ENCODE data around the gene AQP9.
"Not testable (repeated sequence)": the region's sequence is repeated elsewhere in the genome, so short reads cannot be mapped to it uniquely, and the experiment has no call there.

The AQP9 gene

DNA sequence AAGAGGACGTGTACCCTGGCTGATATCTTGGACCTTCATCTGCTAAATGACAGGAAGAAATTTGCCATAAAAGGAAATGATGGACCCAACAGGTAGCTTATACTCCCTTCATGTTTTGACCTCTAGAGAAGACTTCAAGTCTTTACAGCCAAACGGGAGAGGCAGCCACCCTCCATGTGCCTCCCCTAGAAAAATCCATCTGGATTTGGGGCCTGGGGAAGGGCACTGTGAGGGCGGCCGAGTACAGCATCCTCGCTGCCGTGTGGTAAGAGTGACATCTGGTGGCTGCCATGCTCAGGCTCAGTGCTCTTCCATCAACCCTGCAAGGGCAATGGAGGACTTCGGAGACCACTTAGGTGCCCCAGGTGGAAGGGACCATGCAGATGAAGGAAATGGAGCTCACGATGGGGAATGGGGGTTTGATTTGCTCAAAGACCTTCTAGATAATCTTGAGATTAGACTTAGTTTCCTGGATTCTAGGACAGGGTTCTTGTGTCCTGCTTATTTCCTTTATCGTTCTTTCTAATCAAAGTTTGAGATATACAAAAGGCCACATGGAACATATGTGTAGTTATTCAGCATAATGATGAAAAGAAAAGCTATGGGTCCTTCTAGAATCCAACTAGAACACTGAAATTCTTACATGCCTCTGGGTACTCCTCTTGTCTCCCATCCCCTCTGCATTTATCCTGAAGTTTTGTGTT, 44.4 kb downstream of the AQP9 start:
- peak; percentile 1 for DNase-seq

DNA sequence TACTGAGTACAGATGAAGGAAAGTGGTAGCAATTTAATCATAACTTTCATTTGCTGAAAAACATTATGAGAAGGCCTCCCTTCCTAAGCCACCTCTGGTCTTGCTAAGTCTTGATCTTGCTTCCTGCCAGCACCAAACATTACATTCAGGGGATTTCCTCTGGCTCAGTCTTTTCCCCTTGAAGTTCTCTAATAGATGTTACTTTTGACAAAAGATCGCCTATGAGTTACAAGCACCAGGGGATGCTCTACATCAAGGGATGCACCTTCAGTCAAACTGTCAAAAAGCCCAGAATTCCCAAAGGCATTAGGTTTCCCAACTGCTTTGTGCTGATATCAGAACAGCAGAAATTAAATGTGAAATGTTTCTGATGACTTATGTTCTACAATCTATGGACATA, 47.3 kb downstream of the AQP9 start:
- DNase-seq, result no peak

DNA sequence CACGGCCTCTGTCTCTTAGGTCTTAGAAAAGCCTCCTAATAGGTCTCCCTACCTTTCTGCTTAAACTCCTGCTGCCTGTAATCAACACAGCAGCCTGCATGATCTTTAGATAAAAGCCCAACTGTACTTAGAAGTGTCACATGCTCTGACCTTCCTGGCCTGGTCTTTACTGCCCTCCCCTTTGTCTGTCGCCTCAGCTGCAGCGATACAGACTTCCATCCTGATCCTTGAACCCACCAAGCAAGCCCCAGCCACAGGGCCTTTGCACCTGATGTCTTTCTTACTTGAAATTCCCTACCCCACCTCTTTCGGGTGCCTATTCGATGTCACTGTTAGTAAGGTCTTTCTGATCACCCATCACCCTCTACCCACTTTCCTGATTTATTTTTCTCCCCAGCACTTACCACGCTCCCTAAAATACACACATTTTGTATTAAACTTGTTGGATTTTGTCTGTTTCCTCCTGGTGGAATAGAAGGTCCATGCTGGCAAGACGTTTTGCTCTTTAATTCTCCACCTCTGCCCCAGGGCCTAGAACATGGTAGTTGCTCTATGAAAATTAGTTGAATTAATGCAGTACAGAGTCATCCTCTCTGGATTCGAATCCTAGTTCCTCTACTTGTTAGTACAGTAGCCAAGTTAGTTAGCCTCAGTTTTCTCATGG, 51.1 kb downstream of the AQP9 start:
- no peak for DNase-seq

- no peak for DNase-seq
Measured at GRCh38 chr15:58190419-58190818, 52.2 kb downstream of the AQP9 start.

- not testable (repeated sequence) for DNase-seq
Measured at GRCh38 chr15:58193636-58194035, 55.5 kb downstream of the AQP9 start.

GRCh38 chr15:58200739-58201138, 62.6 kb downstream of the AQP9 start:
- no peak for DNase-seq

GRCh38 chr15:58201516-58201915, 63.3 kb downstream of the AQP9 start:
- DNase-seq, result no peak

GRCh38 chr15:58203537-58203936, 65.4 kb downstream of the AQP9 start:
- DNase-seq, result no peak

DNA sequence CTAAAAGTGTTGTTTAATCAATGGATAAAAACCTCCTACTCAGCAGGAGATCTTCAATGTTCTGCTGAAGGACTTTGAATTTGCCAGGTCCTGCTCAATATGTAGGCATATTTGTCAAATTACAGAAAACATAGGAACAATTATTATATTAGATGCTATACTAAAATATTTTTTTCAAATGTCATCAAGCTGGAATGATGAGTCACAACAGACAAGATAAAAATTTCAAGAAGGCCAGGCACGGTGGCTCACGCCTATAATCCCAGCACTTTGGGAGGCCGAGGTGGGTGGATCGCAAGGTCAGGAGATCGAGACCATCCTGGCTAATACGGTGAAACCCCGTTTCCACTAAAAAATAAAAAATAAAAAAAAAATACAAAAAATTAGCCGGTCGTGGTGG, 68.0 kb downstream of the AQP9 start:
- no peak for DNase-seq

DNA sequence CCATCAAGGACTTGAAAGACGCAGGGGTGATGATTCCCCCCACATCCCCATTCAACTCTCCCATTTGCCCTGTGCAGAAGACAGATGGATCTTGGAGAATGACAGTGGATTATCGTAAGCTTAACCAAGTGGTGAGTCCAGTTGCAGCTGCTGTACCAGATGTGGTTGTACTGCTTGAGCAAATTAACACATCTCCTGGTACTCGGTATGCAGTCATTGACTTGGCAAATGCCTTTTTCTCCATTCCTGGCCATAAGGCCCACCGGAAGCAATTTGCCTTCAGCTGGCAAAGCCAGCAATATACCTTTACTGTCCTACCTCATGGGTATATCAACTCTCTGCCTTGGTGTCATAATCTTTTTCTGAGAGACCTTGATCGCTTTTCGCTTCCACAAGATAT, 70.0 kb downstream of the AQP9 start:
- not testable (repeated sequence) for DNase-seq

DNA sequence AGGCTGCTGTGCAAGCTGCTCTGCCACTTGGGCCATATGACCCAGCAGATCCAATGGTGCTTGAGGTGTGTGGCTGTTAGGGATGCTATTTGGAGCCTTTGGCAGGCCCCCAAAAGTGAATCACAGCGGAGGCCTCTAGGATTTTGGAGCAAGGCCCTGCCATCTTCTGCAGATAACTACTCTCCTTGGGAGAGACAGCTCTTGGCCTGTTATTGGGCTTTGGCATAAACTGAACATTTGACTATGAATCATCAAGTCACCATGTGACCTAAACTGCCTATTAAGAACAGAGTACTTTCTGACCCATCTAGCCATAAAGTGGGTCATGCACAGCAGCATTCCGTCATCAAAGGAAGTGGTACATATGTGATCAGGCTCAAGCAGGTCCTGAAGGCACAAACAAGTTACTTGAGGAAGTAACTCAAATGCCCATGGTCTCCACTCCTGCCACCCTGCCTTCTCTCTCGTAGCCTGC, 70.9 kb downstream of the AQP9 start:
- not testable (repeated sequence) for DNase-seq

- DNase-seq, result not testable (repeated sequence)
Measured at GRCh38 chr15:58210031-58210430, 71.8 kb downstream of the AQP9 start.

- DNase-seq, result no peak
Measured at GRCh38 chr15:58212909-58213526, 74.8 kb downstream of the AQP9 start.

DNA sequence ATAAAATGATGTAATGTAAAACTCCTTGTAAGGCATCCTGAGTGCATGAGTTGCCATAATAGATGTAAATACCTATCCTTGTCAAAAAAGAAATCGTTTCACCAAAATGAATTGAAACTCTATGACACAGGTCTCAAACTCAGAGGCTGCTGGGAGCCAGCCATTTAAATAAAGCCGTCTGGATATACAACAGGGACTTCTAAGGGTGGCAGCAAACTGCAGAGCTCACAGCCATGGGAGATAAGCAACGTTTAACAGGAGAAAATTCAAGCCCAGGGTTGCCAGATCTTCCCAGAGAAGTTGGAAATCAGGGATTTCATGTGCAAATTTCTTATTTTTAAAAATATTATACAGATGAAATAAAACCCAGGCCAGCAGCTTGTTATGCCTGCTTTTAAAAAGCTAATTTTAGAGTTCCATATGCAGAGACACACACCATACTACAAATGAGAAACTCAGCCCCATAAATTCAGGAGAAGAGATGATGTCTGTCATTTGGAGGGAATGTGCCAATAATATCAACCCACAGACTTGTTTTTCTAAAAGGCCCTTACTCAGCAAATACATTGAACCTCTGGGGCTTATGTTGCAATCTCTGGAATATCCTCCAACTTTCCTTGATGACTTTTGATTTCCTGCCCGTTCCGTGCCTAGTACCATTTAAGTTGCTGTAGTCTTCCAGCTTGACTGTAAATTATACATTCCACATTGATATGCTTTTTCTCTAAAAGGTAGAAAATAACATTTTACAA, 75.6 kb downstream of the AQP9 start:
- DNase-seq, result no peak

DNA sequence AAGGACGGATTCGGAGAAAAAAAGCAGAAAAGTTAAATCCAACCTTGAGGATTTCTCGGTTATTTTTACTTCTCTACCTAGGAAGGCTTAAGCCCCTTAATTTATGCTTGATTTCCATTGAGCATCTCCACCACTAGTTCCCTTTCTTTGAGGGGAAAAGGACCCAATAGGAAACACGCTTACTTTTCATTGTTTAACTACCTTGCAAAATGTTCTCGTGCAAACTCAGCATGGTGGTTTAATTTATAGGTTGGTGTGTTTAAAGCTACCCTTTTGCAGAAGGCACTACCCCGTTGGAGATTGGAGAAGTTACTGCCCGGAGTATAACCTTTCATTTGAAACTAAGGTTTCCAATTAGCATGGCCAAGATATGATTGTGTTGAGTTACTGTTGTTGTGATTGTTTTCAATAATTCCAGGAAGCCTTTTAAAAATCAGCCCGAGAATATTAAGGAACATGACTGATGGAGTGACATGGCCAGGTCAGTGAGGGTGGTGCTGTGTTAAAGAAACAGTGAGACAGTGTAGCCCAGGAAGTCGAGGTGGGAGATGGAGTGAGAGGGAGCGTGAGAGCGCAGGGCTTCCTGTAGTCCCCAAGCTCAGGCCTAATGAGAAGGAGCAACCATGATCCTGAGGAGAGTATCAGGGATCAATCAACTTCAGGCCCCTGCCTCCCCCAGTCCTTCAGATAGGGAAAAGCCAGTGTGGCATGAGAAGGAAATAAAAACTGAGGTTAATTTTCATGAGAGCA, 76.6 kb downstream of the AQP9 start:
- no peak for DNase-seq

DNA sequence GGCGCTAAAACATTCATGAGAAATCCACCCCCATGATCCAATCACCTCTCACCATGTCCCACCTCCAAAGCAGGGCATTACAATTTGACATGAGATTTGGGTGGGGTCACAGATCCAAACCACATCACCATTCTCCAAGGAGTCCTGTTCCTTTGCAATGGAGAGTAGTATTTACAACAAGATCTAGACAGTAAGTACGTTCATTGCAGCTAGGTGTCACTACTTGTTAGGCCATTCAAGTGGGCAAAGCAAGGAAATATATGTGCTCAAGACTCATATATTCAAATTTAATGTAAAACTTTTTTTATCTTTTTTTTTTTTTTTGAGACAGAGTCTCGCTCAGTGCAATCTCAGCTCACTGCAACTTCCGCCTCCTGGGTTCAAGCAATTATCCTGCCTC, 79.3 kb downstream of the AQP9 start:
- no peak for DNase-seq

- DNase-seq, result no peak
Measured at GRCh38 chr15:58221591-58222241, 83.5 kb downstream of the AQP9 start.

- no peak for DNase-seq
Measured at GRCh38 chr15:58222679-58223078, 84.5 kb downstream of the AQP9 start.

DNA sequence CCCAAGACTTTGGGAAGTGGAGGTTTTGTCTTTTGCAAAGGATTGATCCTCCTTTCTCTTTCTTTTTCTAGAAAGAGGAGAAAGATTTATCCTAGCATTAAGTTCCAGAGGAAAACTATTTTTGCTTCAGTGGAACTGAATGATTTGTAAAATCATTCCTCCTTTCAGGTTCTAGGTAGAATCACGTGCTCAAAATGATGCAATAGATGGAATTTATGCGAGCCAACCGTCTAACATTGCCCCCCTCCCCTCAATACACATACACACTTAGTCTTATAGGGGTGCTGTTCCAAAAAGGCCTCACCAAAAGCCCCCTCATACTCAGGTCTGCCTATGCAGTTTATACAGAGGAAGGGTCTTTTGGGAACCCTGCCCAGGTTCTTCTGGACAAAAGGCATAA, 85.3 kb downstream of the AQP9 start:
- DNase-seq, result no peak

DNA sequence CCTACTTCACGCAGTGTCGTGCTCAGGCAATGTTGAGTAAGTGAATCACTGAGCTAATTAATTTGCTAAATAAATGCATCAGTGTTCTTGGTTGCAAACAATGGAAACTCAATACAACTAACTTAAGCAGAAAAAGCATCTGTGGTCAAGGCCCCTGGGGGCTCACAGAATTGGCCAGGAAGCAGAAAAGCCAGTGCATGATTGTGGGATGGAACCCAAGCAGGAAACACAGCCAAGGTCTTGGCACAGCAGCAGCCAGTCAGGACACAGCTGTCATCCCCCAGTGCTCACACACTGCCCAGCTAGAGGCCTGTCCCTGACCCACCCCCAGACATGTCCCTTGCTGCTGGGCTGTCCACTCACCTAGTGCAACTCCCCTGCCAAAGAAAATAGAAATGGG, 85.9 kb downstream of the AQP9 start:
- DNase-seq, result no peak

DNA sequence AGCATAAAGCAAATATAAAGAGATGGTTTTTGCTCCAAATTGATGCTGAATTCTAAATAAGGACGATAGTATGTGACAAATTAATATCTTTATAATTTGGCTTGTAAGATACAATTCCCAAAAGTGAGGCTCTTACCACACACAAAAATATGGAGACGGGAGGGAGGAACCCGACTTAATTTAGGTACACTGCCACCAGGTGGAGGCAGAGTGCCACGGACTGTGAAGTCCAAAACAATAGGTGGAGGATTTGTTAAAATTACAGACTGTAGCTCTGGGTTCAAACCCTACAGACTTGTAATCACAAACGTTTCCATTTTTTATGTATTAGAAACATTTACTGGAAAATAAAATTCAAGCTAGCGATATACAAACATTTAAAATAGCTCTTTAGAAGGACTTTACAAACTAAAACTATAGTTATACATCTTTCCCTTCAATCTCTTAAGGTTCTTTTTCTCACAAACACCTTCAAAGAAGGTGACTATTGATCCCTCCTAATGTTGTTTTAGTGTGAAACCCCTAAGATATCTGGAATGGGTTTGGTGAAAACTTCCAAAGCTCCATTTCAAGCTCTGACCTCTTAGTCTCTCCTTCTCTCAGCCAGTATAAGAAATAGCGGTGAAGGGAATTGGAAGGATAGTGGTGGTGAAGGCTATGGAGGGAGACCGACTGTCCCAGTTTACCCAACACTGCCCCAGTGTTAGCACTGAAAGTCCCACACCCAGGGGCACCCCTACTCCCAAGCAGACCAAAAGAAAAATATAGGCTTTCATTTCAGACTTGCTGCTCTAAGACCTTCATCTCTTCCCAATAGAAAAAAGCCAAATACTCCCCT, 89.7 kb downstream of the AQP9 start:
- peak; percentile 39 for DNase-seq

Data from NCI-H146 (cell line).